HS-5 (cell line): ENCODE results near the gene PTGR3.

Experiments
- DNase-seq: peaks from one replicate; pipeline ENCODE4 v3.0.0-alpha.2; 2012; ENCODE audit warnings: low read depth

The PTGR3 gene

DNA sequence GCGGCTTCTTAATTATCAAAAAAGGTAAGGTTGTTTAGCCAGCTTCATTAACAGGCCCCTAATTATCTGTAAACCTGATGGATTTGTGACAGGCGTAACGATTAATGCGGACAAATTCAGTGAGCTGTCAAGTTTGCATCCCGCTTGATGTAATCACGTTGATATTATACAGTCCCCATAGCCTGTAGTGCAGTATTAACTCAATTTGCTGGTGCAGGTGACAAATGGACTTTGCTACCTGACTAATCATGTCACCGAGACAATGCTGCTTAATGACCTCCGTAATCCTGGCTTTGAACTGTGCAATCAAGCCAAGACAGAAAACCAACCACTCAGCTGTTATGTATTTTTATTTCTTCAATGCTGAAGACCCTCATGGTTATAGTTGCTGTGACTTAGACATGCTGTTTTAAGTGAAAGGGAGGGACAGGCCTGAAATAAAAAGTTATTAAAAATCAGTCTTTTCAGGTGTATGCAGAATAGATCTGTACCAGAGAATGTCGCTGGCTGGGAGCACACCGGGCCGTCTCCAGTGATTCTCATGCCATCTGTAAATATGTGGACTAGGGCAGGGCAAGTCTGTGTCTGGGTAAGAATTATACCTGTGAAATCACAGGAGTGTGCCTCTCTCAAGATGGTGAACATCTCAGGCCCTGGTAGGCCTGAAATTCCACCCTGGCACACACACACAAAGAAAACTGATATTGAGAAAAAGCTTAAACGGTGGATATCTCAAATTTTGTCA lies 6.0 kb upstream of the PTGR3 start:
- no peak for DNase-seq

DNA sequence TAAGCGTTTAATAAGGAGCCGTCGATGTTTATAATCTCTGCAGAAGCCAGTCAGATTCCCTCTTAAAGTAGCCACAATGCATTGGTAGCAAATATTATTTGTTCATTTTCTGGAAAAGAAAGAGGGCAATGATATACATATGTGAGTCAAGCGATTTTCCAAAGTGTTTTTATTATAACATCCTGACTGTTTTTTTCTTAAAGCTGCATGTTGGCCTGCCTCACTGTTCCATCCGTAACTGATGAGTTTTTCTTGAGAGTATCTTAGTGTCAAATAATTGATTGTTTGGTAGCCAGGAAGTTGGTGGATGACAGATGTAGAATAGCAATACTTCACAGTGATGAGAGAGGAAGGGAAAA lies 5.4 kb upstream of the PTGR3 start:
- DNase-seq: no peak

DNA sequence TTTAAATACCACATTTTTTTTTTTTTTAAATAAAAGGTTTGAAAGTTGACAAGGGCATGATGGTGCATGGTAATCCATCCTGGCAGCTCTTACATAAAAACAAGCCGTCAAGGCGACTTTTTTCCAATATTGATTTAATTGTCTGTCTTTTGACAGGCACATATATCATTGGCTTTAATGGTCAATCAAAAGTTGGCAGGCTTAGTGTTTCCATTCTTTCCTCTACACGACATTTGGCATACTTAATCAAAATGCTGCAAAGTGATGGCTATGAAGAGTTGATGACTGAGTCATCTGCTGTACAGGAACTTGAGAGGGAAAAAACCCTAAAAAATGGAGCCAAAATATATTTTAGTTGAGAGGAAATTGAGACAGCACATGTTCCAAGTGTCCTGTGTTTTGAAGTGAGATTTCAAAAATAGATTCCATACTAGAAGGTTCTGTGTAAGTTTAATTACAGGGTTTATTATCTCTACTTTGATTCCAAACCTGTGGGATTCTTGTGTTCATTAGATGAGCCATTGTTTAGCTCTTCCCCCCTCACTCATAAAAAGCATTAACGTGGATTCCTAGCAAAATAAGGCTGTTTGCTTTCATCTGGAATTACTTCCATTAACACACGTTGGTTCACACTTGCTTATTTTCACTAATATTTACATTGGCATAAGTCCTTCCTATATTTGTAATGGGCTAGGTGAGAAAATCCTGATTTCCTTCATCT lies 4.8 kb upstream of the PTGR3 start:
- DNase-seq: no peak

DNA sequence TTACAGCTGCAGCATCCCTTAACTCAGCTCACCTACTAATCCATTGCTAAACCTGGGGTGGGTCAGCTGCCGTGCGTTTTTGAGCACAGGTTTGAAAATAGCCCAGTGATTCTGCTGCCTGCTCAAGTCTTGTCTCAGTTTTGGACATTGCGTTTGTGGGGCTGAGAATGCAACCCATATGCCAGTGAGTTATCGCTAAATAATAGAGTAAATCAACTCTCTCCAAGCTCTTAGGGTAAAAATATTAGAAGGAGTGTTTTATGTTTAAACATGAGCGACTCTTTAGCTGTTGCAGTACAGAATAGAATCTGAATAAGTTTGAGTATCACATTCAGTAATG lies 3.8 kb upstream of the PTGR3 start:
- DNase-seq: no peak

DNA sequence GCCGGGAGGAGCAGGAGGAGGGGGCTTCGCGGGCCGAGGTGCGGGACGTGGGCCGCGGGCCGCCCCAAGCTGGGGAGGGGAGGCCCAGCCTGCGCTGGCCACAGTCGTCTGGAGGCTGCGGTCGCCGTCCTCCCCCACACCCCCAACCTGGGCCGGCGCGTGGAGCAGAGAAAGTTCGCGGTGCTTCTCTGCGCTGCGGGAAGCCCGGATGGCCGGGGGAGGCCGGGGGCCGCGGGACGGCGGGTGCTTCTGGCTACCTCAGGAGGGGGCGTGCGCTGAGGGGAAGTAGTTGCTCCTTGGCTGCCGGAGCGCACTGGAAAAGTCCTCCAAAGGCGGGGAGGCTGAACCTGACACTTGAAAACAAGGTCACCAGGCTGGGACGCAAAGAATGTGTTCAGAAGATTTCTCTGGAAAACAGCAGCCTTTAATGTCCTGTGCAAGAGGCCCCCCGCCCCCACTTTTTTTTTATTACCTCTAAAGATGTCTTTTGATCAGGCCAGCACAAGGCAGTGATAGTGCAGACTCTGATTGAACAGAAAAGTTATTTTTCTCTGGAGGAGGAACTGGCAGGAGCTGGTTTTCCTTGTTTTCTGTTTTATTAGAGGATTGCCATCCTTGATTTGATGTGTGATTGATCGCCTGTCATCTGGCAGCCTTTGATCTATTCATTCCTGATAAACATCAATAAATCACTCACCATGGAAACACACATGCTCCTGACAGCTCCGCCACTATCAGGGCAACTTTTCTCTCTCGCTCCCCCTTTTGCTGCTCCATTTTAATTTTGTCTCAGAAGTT lies 3.2 kb upstream of the PTGR3 start:
- no peak for DNase-seq

DNA sequence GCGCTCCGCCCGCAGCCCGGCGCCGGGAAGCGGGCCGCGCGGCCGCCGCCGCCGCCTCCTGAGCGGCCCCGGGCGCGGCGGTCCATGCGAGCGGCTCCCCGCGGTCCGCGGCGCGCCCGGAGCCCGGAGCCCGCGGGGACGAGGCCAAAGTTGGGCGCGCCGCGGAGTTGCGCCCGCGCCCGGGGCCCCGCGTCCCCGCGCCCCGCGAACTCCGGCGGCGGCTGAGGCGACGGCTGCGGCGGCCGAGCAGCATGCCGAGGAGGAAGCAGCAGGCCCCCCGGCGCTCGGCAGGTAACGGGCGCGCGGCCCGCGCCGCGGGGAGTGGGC lies 2.6 kb upstream of the PTGR3 start:
- DNase-seq: no peak

DNA sequence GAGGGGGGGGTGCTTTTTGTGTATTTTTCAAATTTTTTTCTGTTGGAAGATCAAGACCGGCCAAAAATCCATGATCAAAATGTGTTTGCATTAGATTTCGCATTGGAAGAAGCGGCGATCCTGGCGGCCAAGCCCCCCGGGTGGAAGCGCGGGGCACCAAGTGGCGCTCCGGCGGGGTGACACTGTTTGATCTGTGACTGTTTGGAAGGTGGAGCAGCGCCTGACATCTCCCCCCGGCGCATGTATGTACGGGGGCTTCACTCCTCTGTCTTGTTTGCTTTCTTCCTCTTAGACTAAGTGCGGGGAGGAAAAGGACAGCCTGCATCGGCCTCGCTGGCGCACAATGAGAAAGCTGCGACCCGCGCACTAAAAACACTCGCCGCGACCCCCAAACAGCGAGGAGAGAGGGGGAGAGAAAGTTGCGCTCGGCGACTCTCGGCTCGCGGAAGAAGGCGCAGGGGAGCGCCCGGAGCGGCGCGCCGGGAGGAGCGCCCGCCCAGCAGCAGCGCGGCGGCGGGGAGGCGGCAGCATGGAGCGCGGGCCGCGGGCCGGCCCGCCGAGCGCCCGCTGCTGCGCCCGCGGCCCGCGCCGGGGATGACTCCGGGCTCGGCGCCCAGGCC lies 2.2 kb upstream of the PTGR3 start:
- no peak for DNase-seq

DNA sequence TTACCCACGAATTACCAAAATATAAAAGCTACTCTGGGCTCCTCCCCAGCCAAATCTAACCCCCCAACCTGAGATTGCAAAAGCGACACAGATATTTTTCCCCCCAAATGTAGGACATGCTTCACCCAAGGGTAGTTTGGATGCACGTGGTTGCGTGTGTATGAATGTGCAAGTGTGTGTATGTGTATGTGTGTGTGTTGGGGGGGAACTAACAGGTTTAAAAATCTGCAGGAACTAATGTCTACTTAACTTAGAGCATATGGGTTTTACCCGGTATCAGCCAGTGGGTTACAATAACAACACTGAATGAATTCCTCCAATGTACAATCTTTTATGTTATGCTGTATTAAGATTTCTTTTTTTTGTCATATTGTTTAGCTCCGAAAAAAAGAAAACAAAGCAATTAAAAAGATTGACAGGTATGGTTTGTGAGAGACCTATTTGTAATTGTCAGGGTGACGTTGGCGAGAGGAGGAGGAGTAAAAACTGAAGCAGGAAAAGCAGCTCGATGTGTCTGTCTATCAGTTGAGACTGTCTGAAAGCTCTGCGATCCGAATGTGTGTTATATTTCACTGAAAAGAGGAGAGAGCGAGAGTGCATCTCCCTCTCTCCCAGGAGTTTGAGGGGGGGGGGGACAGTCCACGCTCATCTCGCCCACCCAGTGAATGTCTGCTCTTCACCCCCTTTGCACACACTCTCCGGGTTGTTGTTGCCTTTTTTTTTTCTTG lies 1.5 kb upstream of the PTGR3 start, which contains the start of gene TSHZ1:
TSS of gene TSHZ1 (plus strand) at position 524 of the 728 bp plus-strand sequence. CDS start 1,080 bp downstream, outside the sequence.
- DNase-seq: peak; percentile 49

DNA sequence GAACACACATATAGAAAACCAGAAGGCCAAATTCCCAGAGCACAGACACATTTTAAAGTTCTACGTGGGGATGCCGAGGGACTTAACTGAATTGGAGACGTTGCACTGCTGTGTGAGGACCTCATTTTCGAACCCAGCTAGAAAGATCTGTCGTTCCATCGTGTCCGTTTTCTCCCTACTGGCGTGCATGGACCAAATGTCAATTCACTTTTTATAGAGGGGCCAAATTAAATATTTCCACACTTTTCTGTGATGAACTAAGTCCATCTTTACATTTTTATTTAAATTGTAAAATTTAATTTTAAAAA lies 966 bp upstream of the PTGR3 start:
- no peak for DNase-seq

DNA sequence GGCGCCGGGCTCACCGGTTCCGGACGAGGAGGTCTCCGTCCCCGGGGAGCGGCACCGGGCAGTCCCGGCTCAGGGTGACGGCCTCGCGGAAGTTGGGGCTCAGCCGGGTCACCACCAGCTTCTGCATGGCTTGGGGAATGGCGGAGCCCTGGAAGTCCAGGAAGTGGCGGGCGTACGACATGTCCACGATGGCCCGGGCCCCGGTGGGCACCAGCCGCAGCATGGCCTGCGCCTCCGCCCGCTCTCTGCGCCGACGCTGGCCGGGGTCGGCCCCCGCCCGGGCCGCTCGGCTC lies 157 bp downstream of the PTGR3 start:
- DNase-seq: no peak

DNA sequence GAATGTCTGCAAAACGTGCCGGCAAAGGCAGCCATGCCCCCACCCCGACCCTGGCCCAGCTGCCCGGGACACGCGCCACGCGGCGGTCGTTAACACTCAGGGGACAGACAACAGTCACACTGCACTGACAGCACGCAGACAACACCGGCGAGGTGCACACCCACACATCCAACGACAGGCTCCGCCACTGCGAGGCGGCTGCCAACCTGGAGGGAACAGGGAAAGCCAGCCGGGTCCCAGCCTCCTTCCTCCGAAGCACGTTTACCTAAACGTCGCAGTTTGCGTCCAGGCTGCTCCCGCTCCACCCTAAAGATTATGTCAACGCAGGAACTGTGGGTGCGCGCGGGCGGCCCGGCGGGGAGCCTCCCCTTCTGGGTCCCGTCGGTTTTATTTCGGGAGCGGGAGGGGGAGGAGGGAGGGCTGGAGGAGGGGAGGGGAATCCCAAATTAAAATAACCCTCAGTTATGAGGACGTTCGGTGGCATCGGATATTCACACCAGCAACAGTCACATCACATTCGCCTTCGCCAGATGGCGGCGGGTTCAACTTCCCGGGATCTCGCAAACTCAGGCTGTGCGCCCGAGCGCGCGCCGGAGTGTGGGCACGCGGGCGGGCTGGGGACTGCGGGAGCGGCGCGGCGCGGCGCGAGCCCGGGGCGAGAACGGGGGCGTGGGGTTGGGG lies 644 bp downstream of the PTGR3 start:
- no peak for DNase-seq

DNA sequence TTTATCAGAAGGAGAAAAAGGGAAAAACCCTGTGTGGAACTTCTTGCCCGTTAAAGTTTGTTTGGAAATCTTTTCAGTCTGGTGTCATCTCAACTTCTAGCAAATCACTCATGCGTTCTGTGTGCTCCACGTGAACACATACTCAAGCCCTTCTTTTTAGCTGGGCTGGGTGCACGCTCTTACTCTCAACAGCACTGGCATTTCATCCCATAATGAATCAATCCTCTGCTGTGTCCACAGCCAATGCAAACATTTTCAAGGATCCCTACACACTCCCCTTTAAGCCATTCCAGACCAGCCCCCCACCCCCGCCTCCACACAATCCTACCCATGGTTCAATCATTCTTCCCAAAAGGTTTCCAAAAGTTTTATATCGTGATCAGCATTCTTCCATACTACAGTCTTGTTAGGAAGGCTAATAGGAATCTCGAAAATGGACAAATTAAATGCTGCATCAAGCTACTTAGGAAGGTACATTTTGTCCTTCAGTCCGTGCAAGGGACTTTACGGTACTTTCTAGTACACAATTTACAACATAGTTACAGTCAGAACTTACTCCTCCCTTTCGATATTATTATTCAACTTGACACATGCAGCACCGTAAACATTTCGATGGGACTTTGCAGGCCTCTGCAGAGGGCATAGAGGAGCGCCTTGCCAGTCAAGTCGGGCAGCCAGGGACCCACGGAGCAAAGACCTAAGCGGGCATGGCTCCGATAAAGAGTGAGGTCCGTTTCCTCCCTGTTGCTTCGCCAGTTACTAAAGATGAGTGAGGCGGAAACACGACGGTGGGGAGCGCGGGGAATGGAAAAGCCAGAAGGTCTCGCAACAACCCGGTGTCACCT lies 1.4 kb downstream of the PTGR3 start:
- DNase-seq: no peak

DNA sequence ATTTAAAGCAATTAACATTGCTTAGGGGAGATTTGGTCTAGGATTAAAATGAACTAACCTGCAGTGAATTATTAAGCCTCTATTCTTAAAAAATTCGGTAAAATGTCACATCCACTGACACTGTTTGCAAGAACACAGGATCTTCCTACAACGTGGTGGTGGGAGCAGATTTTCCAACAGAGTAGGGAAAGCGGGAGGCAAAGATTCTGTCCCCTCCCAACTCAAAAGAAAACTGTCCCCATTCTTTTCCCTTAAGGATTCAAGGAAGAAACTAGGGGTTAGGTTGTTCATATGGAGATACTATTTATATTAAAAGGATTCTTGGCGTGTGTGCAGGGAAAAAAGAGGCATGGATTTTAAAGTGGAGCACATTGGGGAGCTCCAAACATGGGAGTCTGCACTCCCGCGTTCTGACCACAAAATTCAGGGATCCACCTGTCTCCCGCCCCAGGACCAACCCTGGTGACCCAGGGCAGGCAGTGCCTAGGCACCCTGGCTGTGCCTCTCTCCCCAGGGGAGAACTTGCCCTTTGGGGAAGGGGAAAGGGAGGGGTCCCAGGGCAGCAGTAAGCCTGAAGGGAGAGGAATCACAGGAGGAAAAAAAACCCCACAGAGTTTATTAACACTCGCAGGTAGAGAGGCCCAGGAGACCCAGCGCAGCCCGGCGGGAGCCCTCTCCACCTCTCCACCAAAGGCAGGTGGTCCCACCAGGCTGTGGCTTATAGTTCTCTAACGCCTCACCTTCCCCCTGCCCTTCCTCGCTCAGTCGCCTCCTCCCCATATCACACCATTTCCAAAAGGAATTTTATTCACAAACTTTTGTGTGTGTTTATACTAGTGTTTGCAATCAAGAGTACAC lies 2.3 kb downstream of the PTGR3 start:
- no peak for DNase-seq

DNA sequence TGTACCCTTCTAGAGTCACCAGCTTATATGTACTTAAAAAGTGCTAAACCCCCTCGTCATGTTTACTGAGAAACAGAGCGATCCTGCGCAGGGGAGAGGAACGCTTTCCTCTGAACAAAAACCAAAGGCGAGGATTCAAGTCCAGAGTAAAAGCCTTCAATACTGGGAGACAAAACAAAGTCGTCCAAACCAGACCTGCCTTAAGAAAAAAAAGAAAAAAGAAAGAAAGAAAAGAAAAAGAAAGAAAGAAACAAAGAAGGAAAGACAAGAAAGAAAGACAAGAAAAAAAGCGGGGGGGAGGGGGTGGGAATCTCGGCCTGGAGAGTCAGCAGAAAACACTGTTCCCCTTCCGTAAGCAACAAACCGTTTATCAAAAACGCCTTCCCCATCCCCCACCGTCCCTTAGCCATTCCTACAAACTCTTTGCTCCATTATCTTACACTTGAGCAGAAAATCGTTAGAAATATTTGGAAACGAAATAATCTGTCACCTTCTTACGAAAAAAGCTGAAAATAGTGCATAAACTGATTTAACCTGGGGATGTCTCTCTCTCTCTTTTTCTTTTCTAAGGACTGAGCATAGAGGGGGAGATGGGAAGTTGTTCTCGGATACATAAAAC lies 3.3 kb downstream of the PTGR3 start:
- DNase-seq: no peak

DNA sequence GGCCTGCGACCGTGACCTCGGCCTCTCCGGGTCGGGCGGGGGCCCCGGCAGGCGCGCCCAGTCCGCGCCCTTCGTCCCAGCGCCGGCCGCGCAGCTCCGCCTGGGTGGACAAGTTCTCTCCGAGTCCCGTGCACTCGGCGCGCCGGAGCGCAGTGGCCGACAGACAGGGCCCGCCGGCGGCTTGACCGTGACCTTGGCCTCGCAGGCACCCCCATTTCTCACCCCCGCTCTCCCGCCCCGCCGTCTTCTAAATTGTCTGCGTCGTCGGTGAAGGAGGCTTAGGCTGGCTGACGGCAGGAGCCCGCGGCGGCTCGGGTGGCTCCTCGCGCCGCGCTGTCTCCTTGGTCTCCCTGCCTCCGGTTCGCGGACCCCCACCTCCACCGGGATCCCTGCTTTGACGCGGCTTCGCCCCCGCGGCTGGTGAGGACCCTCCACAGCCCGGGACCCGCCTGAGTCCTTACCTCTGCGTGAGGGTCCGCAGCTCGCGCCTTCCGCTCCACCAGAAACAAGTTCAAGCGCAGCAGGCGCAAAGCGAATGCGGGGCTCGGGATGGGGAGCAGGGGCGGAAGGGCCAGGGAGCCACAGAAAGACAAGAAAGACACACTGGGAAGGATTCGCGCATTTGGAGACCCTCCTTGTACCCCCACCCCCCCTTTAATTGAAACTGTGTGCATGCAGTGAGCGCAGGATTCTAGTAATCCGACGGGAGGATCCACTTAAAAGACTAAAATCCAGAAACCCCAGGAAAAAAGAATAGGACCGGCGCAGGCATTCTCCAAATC lies 4.0 kb downstream of the PTGR3 start:
- DNase-seq: no peak

DNA sequence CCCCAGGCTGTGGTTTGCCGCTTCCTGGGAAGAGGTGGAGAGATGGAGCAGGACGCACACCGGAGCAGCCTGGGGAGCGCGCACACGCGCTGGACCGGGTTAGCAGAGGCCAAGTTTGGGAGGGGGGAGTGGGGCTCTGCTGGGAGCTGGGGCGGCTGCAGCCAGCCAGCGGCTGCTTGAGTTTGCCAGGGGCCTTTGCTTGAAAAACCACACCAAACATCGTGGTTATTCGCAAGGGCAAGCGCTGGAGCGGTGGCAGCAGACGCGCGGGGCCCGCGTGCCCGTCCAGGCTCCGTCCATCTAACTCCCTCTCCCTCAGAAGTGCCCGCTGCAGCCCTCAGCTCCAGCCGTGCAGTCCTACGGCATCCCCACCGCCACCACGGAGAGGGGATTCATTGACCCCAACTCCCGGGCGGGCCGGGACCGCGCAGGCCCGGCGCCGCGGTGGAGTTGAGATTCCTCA lies 4.6 kb downstream of the PTGR3 start:
- no peak for DNase-seq

DNA sequence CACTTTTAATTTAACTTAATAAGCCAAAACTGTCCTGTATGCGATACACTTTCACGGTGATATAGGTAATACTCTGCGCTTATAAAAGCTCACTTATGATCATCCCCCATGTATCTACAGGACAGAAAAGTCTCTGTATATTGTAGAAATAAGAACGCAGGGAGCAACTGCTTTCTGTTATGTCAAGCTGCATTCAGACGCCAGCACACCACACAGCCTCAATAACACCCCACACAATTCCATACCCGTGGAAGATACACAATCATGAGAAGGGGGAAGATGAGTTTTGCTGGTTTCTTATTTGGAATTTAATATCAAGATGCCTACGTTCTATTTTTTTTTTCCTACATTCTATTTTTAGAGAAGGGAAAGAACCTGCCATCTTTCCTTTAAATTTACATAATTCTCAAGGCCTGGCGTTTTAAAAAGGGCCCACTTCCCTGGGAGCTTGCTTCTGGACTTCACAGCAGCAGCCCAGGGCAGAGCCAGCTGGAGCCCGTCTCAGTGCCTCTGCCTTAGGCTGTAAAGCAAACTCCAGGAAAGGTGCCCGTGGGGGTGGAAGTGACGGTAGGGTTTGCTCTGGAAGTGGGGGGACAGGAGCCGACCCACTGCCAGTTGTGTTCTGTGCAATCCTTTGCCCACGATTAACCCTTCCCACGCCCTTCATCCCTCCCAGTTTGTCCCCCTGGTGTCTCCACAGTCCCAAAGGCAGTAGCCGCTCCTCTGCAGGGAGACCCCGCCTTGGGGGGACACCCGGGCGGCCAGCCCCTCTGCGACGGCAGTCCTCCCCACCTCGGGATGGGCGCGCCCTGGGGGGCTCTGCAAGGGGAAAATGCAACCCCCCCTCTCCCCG lies 5.3 kb downstream of the PTGR3 start:
- no peak for DNase-seq
